Muscle layer of duodenum (tissue), 2 donors: ENCODE data around the gene DDX17.

Source experiments
- H3K27ac ChIP-seq: one replicate; pipeline ENCODE4 v1.7.0; 2013; ENCODE audit warnings: mild to moderate bottlenecking, low read length
- H3K27me3 ChIP-seq: one replicate; pipeline ENCODE4 v1.7.0; 2013; ENCODE audit warnings: low read depth, mild to moderate bottlenecking, control low read depth, low read length
- H3K36me3 ChIP-seq, 2 donors: one replicate each; pipeline ENCODE4 v1.7.0; 2013; ENCODE audit warnings: low read length in 2 of 2, control low read depth in 1 of 2, mild to moderate bottlenecking in 1 of 2; ENCODE audit not compliant: insufficient read depth in 2 of 2, control insufficient read depth in 1 of 2
- H3K4me1 ChIP-seq, 2 donors: one replicate each; pipeline ENCODE4 v1.7.0; 2013; ENCODE audit warnings: low read length in 2 of 2, mild to moderate bottlenecking in 2 of 2, control low read depth in 1 of 2, moderate library complexity in 1 of 2; ENCODE audit not compliant: insufficient read depth in 2 of 2, control insufficient read depth in 1 of 2
- H3K4me3 ChIP-seq, 2 donors: one replicate each; pipeline ENCODE4 v1.7.0; 2013; ENCODE audit warnings: low read length in 2 of 2, low read depth in 1 of 2, mild to moderate bottlenecking in 1 of 2
- H3K9me3 ChIP-seq, 2 donors: one replicate each; pipeline ENCODE4 v1.7.0; 2013; ENCODE audit warnings: low read length in 2 of 2, control low read depth in 1 of 2, mild to moderate bottlenecking in 1 of 2; ENCODE audit not compliant: control insufficient read depth in 1 of 2
- donor health status: healthy.

DDX17 gene

DNA sequence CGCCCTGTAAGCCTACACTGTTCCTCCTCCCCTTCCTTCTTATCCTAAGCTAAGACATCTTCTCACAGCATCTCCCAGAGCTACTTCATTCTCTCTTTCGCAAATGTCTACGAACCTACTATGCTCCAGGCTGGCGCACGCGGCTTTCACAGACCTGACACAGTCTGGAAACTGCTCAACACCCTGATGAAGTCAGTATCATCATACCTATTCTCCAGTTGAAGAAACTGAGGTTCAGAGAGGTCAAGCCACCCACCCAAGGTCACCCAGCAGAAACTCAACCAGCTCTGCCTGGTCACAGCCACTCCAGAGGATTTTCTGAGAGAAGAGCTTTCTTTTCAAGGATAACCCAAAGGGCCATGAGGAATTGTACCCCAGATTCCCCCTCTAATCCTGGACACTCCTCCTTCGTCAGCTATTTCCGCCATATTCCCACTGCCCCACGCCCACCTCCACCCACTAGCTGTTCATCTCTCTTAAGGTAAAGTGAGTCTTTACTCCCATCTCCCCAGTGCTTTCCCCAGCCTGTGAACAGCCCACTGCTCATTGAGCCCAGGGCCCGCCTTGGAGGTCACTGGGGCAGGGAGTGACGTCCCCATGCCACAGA lies 52.9 kb downstream of the DDX17 start:
- no peaks in the 10 kb centered on the region for H3K36me3 ChIP-seq
- peaks cover 0 to 11% of the 10 kb centered on the region in 2 donors for H3K4me1 ChIP-seq
- H3K27ac ChIP-seq: no peak overlapping the region
- no peaks in the 10 kb centered on the region for H3K9me3 ChIP-seq
- H3K4me3 ChIP-seq: no peak overlapping the region
- peaks cover 23% of the 10 kb centered on the region for H3K27me3 ChIP-seq

DNA sequence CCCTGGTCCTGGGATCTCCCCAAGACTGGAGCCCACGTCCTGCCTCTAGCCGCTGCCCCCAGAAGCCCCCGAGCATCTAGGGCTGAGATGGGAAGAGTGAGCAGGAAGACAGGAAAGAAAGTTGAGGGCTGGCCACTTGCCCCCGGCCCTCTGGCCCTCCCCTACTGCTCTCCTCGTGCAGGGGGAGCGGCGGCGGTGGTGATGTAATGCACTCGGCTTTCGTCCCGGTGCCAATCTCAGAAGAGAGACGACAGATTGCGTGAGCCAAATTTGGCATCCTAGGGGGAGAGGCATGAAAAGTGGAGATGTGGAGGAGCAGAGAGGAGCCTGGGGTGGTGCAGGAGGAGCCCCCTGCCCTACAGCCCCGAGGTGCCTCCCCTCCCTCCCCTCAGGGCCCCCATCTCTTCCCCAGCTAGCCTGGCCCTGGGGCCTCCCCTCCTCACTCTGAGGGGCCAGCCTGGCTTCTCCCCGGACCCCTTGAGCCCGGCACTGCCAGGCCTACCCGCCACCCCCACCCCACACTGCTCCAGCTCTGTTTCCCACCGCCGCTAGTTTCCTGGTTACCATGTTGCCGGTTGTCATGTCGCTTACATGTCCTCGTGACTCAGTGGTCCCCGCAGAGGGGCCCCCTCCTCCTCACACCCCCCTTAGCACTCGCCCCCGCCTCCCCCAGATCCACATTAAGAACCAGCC lies 53.6 kb downstream of the DDX17 start:
- Histone ChIP-seq H3K36me3 (no peaks in the 10 kb centered on the region), H3K9me3 (no peaks in the 10 kb centered on the region), H3K4me1 (peaks cover 0 to 11% of the 10 kb centered on the region in 2 donors), H3K27me3 (peaks cover 23% of the 10 kb centered on the region), H3K27ac (no peak overlapping the region), H3K4me3 (no peak overlapping the region)

DNA sequence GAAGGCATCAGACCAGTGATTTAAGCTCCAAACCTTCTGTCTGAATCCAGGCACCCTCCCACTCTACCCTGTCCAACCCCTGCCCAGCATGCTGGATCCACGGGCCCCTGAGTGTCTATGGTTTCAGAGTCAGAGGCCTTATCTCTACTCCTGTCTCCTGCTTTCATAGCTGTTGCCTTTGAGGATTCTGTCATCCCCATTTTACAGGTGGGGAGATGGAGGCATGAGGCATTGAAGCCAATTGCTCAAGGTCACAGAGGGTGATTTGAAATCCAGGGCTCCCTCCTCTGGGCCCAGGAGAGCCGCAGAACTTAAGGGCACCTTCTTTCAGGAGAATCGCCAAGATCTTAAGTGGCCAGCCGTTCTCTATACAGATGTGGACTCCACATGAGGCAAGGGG lies 54.2 kb downstream of the DDX17 start:
- H3K27ac ChIP-seq: no peak overlapping the region
- H3K27me3 ChIP-seq: peaks cover 23% of the 10 kb centered on the region
- no peaks in the 10 kb centered on the region for H3K36me3 ChIP-seq
- H3K9me3 ChIP-seq: no peaks in the 10 kb centered on the region
- peaks cover 0 to 11% of the 10 kb centered on the region in 2 donors for H3K4me1 ChIP-seq
- H3K4me3 ChIP-seq: no peak overlapping the region

DNA sequence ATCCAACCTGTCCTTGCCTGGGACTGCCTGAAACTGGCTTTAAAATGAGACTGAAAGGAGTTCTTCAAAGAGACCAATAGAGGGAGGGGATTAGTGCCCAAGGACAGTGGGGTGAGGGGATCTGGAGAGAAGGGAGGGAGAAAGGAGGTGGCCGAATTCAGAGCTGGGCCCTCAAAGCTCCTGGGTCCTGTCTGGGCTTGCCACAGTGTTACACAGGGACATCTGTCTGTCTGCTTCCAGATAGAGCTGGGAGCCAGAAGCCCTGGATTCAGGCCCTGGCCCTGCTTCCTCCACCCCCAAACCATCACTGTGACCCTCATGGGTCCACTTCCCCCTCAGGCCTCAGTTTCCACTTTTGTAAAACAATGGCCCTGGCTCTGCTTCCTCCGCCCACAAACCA lies 54.7 kb downstream of the DDX17 start:
- Histone ChIP-seq H3K4me1 (peaks cover 0 to 11% of the 10 kb centered on the region in 2 donors), H3K9me3 (no peaks in the 10 kb centered on the region), H3K36me3 (no peaks in the 10 kb centered on the region), H3K27ac (no peak overlapping the region), H3K27me3 (peaks cover 22% of the 10 kb centered on the region), H3K4me3 (no peak overlapping the region)

DNA sequence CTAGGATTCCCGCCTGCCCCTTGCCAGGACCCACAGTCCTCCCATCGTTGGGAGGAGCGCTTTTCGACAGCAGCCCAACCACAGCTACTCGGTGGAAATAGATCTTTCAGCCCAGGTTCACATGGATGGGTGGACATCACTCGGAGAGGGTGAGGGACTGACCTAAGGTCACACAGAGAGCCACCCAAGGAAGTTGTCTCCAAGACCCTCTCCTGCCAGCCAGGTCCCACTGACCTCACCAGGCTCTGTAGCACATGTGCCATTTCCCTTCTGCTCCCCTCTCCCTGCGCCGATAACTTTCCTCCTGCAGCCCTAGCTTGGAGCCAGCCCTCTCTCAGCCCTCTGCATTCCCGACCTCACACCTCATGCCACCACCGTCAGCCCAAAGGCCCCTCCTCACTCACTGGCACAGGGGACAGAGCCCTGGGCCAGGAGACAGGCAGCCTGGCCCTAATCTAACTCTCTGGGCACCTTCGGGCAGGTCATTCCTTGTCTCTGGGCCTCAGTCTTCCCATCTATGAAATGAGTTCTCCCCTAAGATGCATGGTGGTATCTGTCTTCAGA lies 55.8 kb downstream of the DDX17 start:
- Histone ChIP-seq H3K27me3 (peaks cover 18% of the 10 kb centered on the region), H3K4me1 (peaks cover 0 to 7% of the 10 kb centered on the region in 2 donors), H3K27ac (no peak overlapping the region), H3K36me3 (no peaks in the 10 kb centered on the region), H3K9me3 (no peaks in the 10 kb centered on the region), H3K4me3 (no peak overlapping the region)

DNA sequence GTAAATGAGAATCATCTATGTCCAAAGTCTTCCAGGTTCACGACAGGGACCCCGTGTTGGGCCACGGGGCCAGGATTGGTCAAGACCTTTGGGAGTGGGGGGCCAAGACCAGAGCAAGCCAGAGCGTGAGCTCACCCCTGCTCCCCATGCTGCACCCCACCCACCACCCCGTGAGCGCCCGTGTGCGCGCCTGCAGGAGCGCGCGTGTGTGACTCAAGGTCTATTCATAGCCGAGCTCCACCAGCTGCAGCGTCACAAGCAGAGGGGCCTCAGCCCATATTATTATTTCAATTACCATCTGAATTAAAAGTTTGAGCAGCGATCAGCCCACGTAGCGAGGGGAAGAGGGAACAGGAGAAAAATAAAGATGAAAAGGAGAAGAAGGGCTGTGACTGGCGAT lies 56.3 kb downstream of the DDX17 start:
- peaks cover 18% of the 10 kb centered on the region for H3K27me3 ChIP-seq
- peaks cover 0 to 6% of the 10 kb centered on the region in 2 donors for H3K4me1 ChIP-seq
- H3K36me3 ChIP-seq: no peaks in the 10 kb centered on the region
- H3K4me3 ChIP-seq: no peak overlapping the region
- no peaks in the 10 kb centered on the region for H3K9me3 ChIP-seq
- H3K27ac ChIP-seq: no peak overlapping the region

DNA sequence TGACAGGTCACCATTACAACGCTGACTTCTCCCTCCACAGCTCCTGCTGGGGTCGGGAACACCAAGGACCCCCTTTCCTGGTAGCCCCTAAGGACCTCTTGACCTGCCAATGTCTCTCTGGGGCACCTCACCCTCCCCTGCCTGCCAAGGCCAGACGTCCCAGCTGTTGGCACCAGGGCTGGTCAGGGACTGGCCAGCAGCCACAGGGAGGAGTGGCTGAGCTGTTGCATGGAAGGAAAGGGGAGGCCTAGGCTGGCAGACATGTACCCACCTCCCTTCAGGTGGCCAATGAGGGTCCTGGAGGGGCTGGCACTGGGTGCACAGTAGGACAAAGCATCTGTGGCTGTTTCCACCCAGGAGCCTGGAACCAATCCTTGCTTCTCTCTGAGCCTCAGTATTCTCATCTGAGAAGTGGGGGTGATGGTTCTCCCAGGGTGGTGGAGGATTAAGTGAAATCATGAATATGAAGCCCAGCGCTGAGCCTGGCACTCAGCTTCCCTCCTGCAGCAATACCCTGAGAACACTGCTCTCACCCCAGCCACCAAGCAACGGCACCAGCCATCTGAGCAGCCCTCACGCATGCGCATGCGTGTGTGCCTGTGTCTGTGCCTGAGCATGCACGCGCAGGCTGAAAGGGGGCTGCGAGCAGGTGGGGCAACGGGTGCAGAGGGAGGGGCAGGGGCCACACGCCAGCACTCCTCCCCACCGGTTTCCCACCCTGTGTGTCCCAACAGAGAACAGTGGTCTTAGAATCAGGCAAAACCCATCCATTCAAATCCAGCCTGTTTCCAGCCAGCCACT lies 57.0 kb downstream of the DDX17 start:
- H3K27ac ChIP-seq: no peak overlapping the region
- no peaks in the 10 kb centered on the region for H3K36me3 ChIP-seq
- H3K27me3 ChIP-seq: peaks cover 14% of the 10 kb centered on the region
- no peaks in the 10 kb centered on the region for H3K4me1 ChIP-seq
- no peaks in the 10 kb centered on the region for H3K9me3 ChIP-seq
- H3K4me3 ChIP-seq: no peak overlapping the region

DNA sequence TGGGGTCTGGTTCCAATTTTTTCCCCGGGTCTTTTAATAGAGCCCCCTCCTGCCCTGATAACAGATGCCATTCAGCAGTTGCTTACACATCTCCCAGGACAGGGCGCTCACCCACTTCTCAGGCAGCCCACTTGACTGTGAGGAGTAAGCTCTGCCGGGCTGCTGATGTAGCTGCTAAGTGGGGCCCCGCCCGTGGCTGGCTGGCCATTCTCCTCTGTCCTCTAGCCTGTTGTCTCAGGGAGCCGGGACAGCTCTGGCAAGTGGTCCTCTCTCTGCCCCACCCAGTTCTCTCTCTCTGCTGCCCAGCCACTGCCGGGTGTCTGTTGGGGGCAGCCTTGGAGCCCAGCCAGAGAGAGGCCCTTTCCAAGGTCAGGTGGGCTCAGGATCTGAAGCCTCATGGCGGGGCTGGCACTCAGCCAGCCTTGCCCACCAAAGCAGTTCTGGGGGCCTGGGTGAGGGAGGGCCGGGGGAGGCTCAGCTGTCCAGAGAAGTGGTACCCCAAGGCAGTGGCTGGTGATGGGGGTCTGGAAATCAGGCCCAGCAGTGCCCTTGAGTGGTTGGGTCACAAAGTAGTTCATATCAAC lies 60.0 kb downstream of the DDX17 start:
- H3K27me3 ChIP-seq: peaks cover 4% of the 10 kb centered on the region
- H3K4me1 ChIP-seq: no peaks in the 10 kb centered on the region
- H3K36me3 ChIP-seq: no peaks in the 10 kb centered on the region
- no peak overlapping the region for H3K4me3 ChIP-seq
- H3K9me3 ChIP-seq: no peaks in the 10 kb centered on the region
- H3K27ac ChIP-seq: no peak overlapping the region

DNA sequence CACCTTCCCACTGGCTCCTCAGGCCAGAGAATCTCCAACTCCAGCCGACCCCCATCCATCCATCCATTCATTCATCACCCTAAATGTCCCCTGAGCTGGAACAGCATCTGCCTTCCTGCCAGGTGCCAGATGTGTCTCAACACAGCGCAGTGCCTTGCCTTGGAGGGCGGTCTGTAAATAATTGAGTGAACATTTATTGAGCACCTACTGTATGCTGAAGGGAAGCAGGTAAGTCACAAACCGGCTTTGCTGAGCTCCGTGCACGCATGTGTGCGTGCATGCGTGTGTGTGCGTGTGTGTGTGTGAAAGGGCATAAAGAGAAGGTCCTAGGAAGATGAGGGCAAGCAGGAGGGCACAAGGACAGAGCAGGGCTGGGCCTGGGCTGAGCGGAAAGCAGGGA lies 61.3 kb downstream of the DDX17 start:
- H3K36me3 ChIP-seq: no peaks in the 10 kb centered on the region
- no peak overlapping the region for H3K27ac ChIP-seq
- H3K27me3 ChIP-seq: peaks cover 4% of the 10 kb centered on the region
- no peaks in the 10 kb centered on the region for H3K4me1 ChIP-seq
- H3K9me3 ChIP-seq: no peaks in the 10 kb centered on the region
- no peak overlapping the region for H3K4me3 ChIP-seq

DNA sequence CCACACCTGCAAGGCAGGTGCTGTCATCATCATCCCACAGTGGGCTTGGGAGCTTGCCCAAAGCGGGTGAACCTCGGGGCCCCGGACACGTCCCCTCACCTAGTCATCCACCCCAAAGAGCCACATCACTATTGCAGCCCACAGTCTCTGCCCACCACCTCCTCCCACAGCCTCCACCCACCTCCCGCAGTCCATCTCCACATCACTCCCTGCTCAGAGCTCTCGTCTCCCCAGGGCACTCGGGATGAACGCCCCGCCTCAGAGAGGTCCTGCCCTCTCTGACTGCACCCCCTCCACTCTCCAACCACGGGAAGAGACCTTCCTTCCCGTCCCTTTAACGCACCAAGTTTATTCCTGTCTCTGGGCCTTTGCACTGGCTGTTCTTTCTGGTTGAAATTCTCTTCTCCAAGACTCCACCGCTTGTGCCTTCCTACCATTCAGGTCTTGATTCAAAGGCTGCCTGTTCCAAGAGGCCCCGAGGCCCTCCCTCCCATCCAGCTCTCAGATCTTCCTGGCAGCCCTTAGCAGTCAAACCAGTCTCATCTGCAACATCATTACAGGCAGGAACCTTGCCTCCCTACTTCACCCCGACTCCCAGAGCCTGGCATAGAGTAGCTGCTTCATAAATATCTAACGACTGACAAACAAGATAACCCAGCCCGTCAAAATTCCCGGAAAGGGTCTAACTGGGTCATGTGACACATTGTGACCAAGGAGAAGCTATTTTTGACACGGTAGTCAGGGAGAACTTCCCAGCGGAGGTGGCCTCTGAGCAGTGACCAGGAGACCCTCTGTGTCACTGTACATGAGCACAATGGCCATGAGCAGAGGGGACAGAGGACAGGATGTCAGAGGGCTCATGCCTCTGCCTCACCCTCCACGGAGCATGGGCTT lies 62.2 kb downstream of the DDX17 start:
- Histone ChIP-seq H3K27ac (no peak overlapping the region), H3K4me1 (no peaks in the 10 kb centered on the region), H3K27me3 (peaks cover 4% of the 10 kb centered on the region), H3K36me3 (no peaks in the 10 kb centered on the region), H3K4me3 (no peak overlapping the region), H3K9me3 (no peaks in the 10 kb centered on the region)
